ENCODE results near the gene SYT7.
"Not testable (repeated sequence)": the region's sequence is repeated elsewhere in the genome, so short reads cannot be mapped to it uniquely, and the experiment has no call there.

Gene SYT7

GRCh38 chr11:61472282-61472681, 108.6 kb downstream of the SYT7 start:
- TF ChIP-seq CTCF (conservative IDR thresholded peaks at IDR 0.05; ENCODE audit: low read depth, low read length): no peak
- no peak for DNase-seq (ENCODE audit: low read depth)
- H3K4me3 ChIP-seq (ENCODE audit: low read length): no peak overlapping the region

- no peak for TF ChIP-seq CTCF (conservative IDR thresholded peaks at IDR 0.05; ENCODE audit: low read depth, low read length)
- DNase-seq (ENCODE audit: low read depth): no peak
- no peak overlapping the region for H3K4me3 ChIP-seq (ENCODE audit: low read length)
Observed at GRCh38 chr11:61468002-61468401, 112.9 kb downstream of the SYT7 start.

GRCh38 chr11:61467602-61468001, 113.3 kb downstream of the SYT7 start:
- not testable (repeated sequence) for DNase-seq (ENCODE audit: low read depth)

More at GRCh38 chr11:61467602-61468001, 113.3 kb downstream of the SYT7 start:
- H3K4me3 ChIP-seq (ENCODE audit: low read length): not testable (repeated sequence)
